GM04504 (cell line): ENCODE data around the gene DOCK9.
"Not testable (repeated sequence)": the region's sequence is repeated elsewhere in the genome, so short reads cannot be mapped to it uniquely, and the experiment has no call there.

Experiments
- DNase-seq: peaks from one replicate; pipeline ENCODE4 v3.0.0-alpha.2; 2012; ENCODE audit warnings: low read depth

The DOCK9 gene

GRCh38 chr13:98772794-98773452, 204.9 kb downstream of the DOCK9 start:
- no peak for DNase-seq

- DNase-seq = no peak
Observed at GRCh38 chr13:98771838-98772611, 205.8 kb downstream of the DOCK9 start.

GRCh38 chr13:98769736-98770135, 208.1 kb downstream of the DOCK9 start:
- no peak for DNase-seq

GRCh38 chr13:98768522-98768921, 209.3 kb downstream of the DOCK9 start:
- DNase-seq = no peak

- DNase-seq = no peak
Observed at GRCh38 chr13:98766697-98767096, 211.2 kb downstream of the DOCK9 start.

GRCh38 chr13:98765996-98766519, 211.8 kb downstream of the DOCK9 start:
- no peak for DNase-seq

- no peak for DNase-seq
Observed at GRCh38 chr13:98761986-98762616, 215.8 kb downstream of the DOCK9 start.

GRCh38 chr13:98761126-98761985, 216.5 kb downstream of the DOCK9 start:
- DNase-seq = peak; percentile 46

- no peak for DNase-seq
Observed at GRCh38 chr13:98755729-98756128, 222.1 kb downstream of the DOCK9 start.

GRCh38 chr13:98755116-98755515, 222.7 kb downstream of the DOCK9 start:
- DNase-seq = no peak

GRCh38 chr13:98754468-98754867, 223.4 kb downstream of the DOCK9 start:
- not testable (repeated sequence) for DNase-seq

GRCh38 chr13:98752467-98753290, 225.2 kb downstream of the DOCK9 start, which contains the start of gene SLC15A1:
TSS of gene SLC15A1 (minus strand) at chr13:98752672. CDS start at chr13:98752598, 74 bp downstream.
- DNase-seq = no peak

GRCh38 chr13:98751861-98752466, 225.9 kb downstream of the DOCK9 start:
- DNase-seq = no peak

- DNase-seq = no peak
Observed at GRCh38 chr13:98751367-98751782, 226.5 kb downstream of the DOCK9 start.

GRCh38 chr13:98749501-98749900, 228.4 kb downstream of the DOCK9 start:
- peak; percentile 81 for DNase-seq

GRCh38 chr13:98746968-98747367, 230.9 kb downstream of the DOCK9 start:
- DNase-seq = no peak
